A673 (cell line): ENCODE data around the gene SLC38A1. TPM values are rescaled to one million over a fixed set of nuclear protein-coding genes. Genes with fewer than 3 reads are reported as not detected.

ENCODE experiments used
- BruUV-seq: library from RNA; stranded (reverse); fragments of 400-500 nt; replicated peaks from 2 replicates; lab custom pipeline; 2021; lab: Mats Ljungman, UMichigan
- CTCF ChIA-PET: fragments of 300-600 bp; sonication (Branson Sonifier 250); formaldehyde crosslinking; loops from one replicate; lab custom pipeline; 2022; ENCODE audit warnings: antibody characterized with exemption; lab: Charles Lee
- POLR2A ChIA-PET: fragments of 300-600 bp; sonication (Branson Sonifier 250); formaldehyde crosslinking; loops from one replicate; lab custom pipeline; 2022; ENCODE audit warnings: antibody characterized with exemption; ENCODE audit not compliant: low non-redundant PET; lab: Charles Lee
- DNase-seq: peaks from one replicate; pipeline ENCODE4 v3.0.0-alpha.2; 2015; ENCODE audit warnings: low spot score
- H3K27ac ChIP-seq: fragments of 200-600 bp; sonication (generic); 2 replicates; pipeline ENCODE4 v1.5.1; 2016; ENCODE audit warnings: mixed run types, low read depth, mild to moderate bottlenecking, mixed read lengths, antibody characterized with exemption, low read length; ENCODE audit not compliant: poor library complexity, severe bottlenecking
- H3K27me3 ChIP-seq: fragments of 200-600 bp; sonication (generic); replicated peaks from 2 replicates; pipeline ENCODE4 v1.6.1; 2017; ENCODE audit warnings: mixed run types, low read depth, mild to moderate bottlenecking, mixed read lengths, antibody characterized with exemption, low read length; ENCODE audit not compliant: insufficient read depth, poor library complexity
- H3K36me3 ChIP-seq: fragments of 200-600 bp; sonication (generic); 2 replicates; pipeline ENCODE4 v1.6.1; 2016; ENCODE audit warnings: mixed run types, mild to moderate bottlenecking, mixed read lengths, antibody characterized with exemption, low read length; ENCODE audit not compliant: insufficient read depth, poor library complexity, severe bottlenecking
- H3K4me1 ChIP-seq: fragments of 200-600 bp; sonication (generic); 2 replicates; pipeline ENCODE4 v1.6.1; 2017; ENCODE audit warnings: mixed run types, mild to moderate bottlenecking, mixed read lengths, antibody characterized with exemption, low read length; ENCODE audit not compliant: insufficient read depth, poor library complexity, severe bottlenecking
- H3K4me3 ChIP-seq: fragments of 200-600 bp; sonication (generic); 2 replicates; pipeline ENCODE4 v1.5.1; 2016; ENCODE audit warnings: low read depth, mixed run types, mild to moderate bottlenecking, mixed read lengths, low read length; ENCODE audit not compliant: poor library complexity, severe bottlenecking
- H3K9me3 ChIP-seq: fragments of 200-600 bp; sonication (generic); 2 replicates; pipeline ENCODE4 v1.6.1; 2016; ENCODE audit warnings: mixed run types, low read depth, mild to moderate bottlenecking, mixed read lengths, antibody characterized with exemption, low read length; ENCODE audit not compliant: poor library complexity, severe bottlenecking
- EZH2 ChIP-seq: fragments of 200-600 bp; sonication (generic); IDR thresholded peaks from 2 replicates; pipeline ENCODE4 v1.6.1; 2017; ENCODE audit warnings: borderline replicate concordance, low read depth, mild to moderate bottlenecking, mixed read lengths, antibody characterized with exemption, low read length; ENCODE audit not compliant: poor library complexity, severe bottlenecking
- intact Hi-C: fragments of 100-400 bp; cut with micrococcal nuclease; formaldehyde crosslinking; loops from one replicate; pipeline ENCODE4 v1.10.0; 2022; ENCODE audit not compliant: unreplicated experiment
- total RNA-seq: library from RNA; stranded (reverse); gene quantifications from 2 replicates; pipeline ENCODE4 v1.2.3, GENCODE V29; 2021
- TF ChIP-seq, protein P1 (sequence below): fragments of 300-800, 200-600 bp; sonication (generic); conservative IDR thresholded peaks from 2 replicates; pipeline ENCODE4 v1.5.1; 2017; ENCODE audit warnings: low read depth, mild to moderate bottlenecking, antibody characterized with exemption, low read length, moderate library complexity, mixed read lengths

SLC38A1 gene
- total RNA-seq, 1 experiment from 2014 or later = 78.9 TPM

DNA sequence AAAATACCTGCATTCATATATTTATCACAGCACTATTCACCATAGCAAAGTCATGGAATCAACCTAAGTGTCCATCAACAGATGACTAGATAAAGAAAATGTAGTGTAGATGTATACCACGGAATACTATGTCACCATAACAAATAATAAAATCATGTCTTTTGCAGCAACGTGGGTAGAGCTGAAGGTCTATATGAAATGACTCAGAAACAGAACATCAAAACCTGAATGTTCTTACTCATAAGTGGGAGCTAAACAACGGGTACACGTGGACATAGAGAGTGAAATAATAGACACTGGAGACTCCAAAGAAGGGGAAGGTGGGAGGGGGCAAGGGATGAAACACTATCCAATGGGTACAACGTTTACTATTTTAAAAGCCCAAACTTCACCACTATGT is 37.9 kb downstream of the SLC38A1 start:
- no peaks in the 10 kb centered on the region for H3K36me3 ChIP-seq
- no peak overlapping the region for H3K4me3 ChIP-seq
- intact Hi-C loops = no loop called here
- ChIA-PET POLR2A (no interaction called here), CTCF (no interaction called here)
- no peak for TF ChIP-seq EZH2
- TF ChIP-seq, protein P1, sequence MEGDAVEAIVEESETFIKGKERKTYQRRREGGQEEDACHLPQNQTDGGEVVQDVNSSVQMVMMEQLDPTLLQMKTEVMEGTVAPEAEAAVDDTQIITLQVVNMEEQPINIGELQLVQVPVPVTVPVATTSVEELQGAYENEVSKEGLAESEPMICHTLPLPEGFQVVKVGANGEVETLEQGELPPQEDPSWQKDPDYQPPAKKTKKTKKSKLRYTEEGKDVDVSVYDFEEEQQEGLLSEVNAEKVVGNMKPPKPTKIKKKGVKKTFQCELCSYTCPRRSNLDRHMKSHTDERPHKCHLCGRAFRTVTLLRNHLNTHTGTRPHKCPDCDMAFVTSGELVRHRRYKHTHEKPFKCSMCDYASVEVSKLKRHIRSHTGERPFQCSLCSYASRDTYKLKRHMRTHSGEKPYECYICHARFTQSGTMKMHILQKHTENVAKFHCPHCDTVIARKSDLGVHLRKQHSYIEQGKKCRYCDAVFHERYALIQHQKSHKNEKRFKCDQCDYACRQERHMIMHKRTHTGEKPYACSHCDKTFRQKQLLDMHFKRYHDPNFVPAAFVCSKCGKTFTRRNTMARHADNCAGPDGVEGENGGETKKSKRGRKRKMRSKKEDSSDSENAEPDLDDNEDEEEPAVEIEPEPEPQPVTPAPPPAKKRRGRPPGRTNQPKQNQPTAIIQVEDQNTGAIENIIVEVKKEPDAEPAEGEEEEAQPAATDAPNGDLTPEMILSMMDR = no peak
- H3K9me3 ChIP-seq = no peaks in the 10 kb centered on the region
- peaks cover 8% of the 10 kb centered on the region for H3K4me1 ChIP-seq
- H3K27me3 ChIP-seq = no peaks in the 10 kb centered on the region
- no peak overlapping the region for H3K27ac ChIP-seq
- no TSS peak for BruUV-seq
- no peak for DNase-seq

DNA sequence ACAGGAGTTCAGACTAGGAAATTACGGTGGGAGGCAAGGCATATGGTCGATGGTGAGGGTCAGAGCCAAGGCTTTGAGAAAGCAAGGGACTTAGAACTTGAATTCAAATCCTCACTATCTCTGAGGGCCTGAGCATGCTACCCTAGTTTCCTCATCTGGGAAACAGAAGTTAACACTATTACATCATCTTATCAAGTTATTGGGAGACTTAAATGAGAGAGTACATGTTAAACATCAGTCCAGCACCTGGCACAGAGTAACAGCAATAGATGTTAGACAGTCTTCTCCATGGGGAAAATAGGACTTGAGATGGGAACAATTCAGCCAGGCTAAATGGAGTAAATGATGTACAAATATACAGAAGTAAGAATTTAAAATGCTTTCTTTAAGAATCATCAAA is 38.5 kb downstream of the SLC38A1 start:
- H3K27me3 ChIP-seq = no peaks in the 10 kb centered on the region
- no peak overlapping the region for H3K4me3 ChIP-seq
- H3K9me3 ChIP-seq = no peaks in the 10 kb centered on the region
- H3K4me1 ChIP-seq = peaks cover 8% of the 10 kb centered on the region
- POLR2A ChIA-PET = no interaction called here
- no peak for TF ChIP-seq EZH2
- TF ChIP-seq, protein P1 = no peak
- BruUV-seq = no TSS peak
- DNase-seq = no peak
- H3K36me3 ChIP-seq = no peaks in the 10 kb centered on the region
- H3K27ac ChIP-seq = no peak overlapping the region
- CTCF ChIA-PET = no interaction called here
- intact Hi-C loops = no loop called here

DNA sequence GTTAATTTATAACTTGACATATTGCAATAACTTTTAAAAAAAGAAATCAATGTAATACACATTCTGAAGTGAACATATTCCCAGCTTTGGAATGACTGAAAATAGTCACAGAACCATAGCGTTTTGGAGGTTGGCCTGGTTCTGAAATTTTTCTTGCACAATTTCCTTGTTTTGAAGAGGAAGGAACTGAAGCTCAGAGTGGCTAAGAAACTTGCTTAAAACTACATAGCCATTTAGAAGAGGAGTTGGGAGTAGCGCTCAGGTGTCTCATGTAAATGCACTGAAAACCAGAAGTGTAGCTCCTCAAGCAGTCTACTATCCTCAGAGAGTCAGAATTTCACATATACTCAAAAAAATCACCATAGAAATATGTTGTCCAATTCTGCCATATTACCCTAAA is 41.2 kb downstream of the SLC38A1 start:
- intact Hi-C loops = no loop called here
- TF ChIP-seq EZH2 = no peak
- TF ChIP-seq, protein P1 = no peak
- Histone ChIP-seq H3K36me3 (no peaks in the 10 kb centered on the region), H3K9me3 (no peaks in the 10 kb centered on the region), H3K27me3 (no peaks in the 10 kb centered on the region), H3K4me3 (no peak overlapping the region), H3K27ac (no peak overlapping the region), H3K4me1 (no peaks in the 10 kb centered on the region)
- BruUV-seq = no TSS peak
- ChIA-PET CTCF (no interaction called here), POLR2A (no interaction called here)
- DNase-seq = no peak
